Ramos (cell line): ENCODE data around the gene PDE11A.
"Not testable (repeated sequence)": the region's sequence is repeated elsewhere in the genome, so short reads cannot be mapped to it uniquely, and the experiment has no call there.

Experiments used
- in situ Hi-C: fragments of 300-500 bp; cut with MboI; formaldehyde crosslinking; loops from one replicate; pipeline ENCODE4 v1.14.3; 2022; ENCODE audit warnings: low sequenced_read_pairs; ENCODE audit not compliant: unreplicated experiment

The PDE11A gene

GRCh38 chr2:178018141-178018540 lies 54.4 kb downstream of the PDE11A start:
- in situ Hi-C loops: no loop called here

- in situ Hi-C loops: no loop called here
Observed at GRCh38 chr2:178016612-178017011, 56.0 kb downstream of the PDE11A start.

- in situ Hi-C loops: no loop called here
Observed at GRCh38 chr2:178012639-178013038, 59.9 kb downstream of the PDE11A start.

- in situ Hi-C loops: no loop called here
Observed at GRCh38 chr2:178009813-178010212, 62.8 kb downstream of the PDE11A start.

- in situ Hi-C loops: no loop called here
Observed at GRCh38 chr2:178008636-178009289, 63.8 kb downstream of the PDE11A start.

GRCh38 chr2:178006710-178007109 lies 65.9 kb downstream of the PDE11A start:
- in situ Hi-C loops: no loop called here

- in situ Hi-C loops: no loop called here
Observed at GRCh38 chr2:178005756-178006155, 66.8 kb downstream of the PDE11A start.

- in situ Hi-C loops: no loop called here
Observed at GRCh38 chr2:178002038-178002437, 70.5 kb downstream of the PDE11A start.

- in situ Hi-C loops: no loop called here
Observed at GRCh38 chr2:177998996-177999395, 73.6 kb downstream of the PDE11A start.

GRCh38 chr2:177998006-177998405 lies 74.6 kb downstream of the PDE11A start:
- in situ Hi-C loops: no loop called here

- in situ Hi-C loops: no loop called here
Observed at GRCh38 chr2:177992992-177993391, 79.6 kb downstream of the PDE11A start.

GRCh38 chr2:177989029-177989885 lies 83.3 kb downstream of the PDE11A start:
- in situ Hi-C loops: no loop called here

GRCh38 chr2:177984749-177985148 lies 87.8 kb downstream of the PDE11A start:
- in situ Hi-C loops: no loop called here

- in situ Hi-C loops: no loop called here
Observed at GRCh38 chr2:177983183-177983788, 89.3 kb downstream of the PDE11A start.

GRCh38 chr2:177972782-177973181 lies 99.8 kb downstream of the PDE11A start:
- in situ Hi-C loops: no loop called here

- in situ Hi-C loops: no loop called here
Observed at GRCh38 chr2:177972123-177972522, 100.5 kb downstream of the PDE11A start.

- in situ Hi-C loops: no loop called here
Observed at GRCh38 chr2:177970670-177971454, 101.7 kb downstream of the PDE11A start.

- in situ Hi-C loops: no loop called here
Observed at GRCh38 chr2:177964892-177965291, 107.7 kb downstream of the PDE11A start.

GRCh38 chr2:177952151-177952550 lies 120.4 kb downstream of the PDE11A start:
- in situ Hi-C loops: no loop called here

- in situ Hi-C loops: not testable (repeated sequence)
Observed at GRCh38 chr2:177947598-177947997, 125.0 kb downstream of the PDE11A start.
